GM23338 (cell line): ENCODE measurements around the gene SLCO4A1. TPM values are rescaled to one million over a fixed set of nuclear protein-coding genes. Genes with fewer than 3 reads are reported as not detected.

Source experiments
- ATAC-seq: fragments of 200-7000 bp; cut with Tn5 transposase; 3 replicates; pipeline ENCODE4 v1.9.1; 2020
- DNase-seq: peaks from one replicate; pipeline ENCODE4 v3.0.0-alpha.2; 2015; ENCODE audit warnings: low spot score
- H2AFZ ChIP-seq: fragments of 200-600 bp; sonication (generic); 2 replicates; pipeline ENCODE4 v1.8.0; 2016; ENCODE audit warnings: antibody characterized with exemption, mild to moderate bottlenecking, moderate library complexity
- H3F3A ChIP-seq: fragments of 200-600 bp; sonication (generic); replicated peaks from 2 replicates; pipeline ENCODE4 v1.8.0; 2017; ENCODE audit warnings: antibody characterized with exemption, mixed run types, low read depth
- H3K27ac ChIP-seq: fragments of 200-600 bp; sonication (generic); 2 replicates; pipeline ENCODE4 v1.6.1; 2016; ENCODE audit warnings: low read depth
- H3K27me3 ChIP-seq: fragments of 200-600 bp; sonication (generic); 2 replicates; pipeline ENCODE4 v1.8.0; 2016; ENCODE audit warnings: mild to moderate bottlenecking, mixed run types, moderate library complexity; ENCODE audit not compliant: insufficient read depth
- H3K36me3 ChIP-seq: fragments of 200-600 bp; sonication (generic); 2 replicates; pipeline ENCODE4 v1.8.0; 2016; ENCODE audit warnings: mild to moderate bottlenecking; ENCODE audit not compliant: insufficient read depth
- H3K4me1 ChIP-seq: fragments of 200-600 bp; sonication (generic); 2 replicates; pipeline ENCODE4 v1.8.0; 2016; ENCODE audit warnings: mild to moderate bottlenecking, moderate library complexity; ENCODE audit not compliant: insufficient read depth
- H3K4me2 ChIP-seq: fragments of 200-600 bp; sonication (generic); 2 replicates; pipeline ENCODE4 v1.7.1; 2017; ENCODE audit warnings: mixed run types
- H3K4me3 ChIP-seq: fragments of 200-600 bp; sonication (generic); 2 replicates; pipeline ENCODE4 v1.6.1; 2016; ENCODE audit warnings: mixed run types
- H3K79me2 ChIP-seq: fragments of 200-600 bp; sonication (generic); replicated peaks from 2 replicates; pipeline ENCODE4 v1.8.0; 2017; ENCODE audit warnings: mild to moderate bottlenecking; ENCODE audit not compliant: insufficient read depth
- H3K9me2 ChIP-seq: fragments of 200-600 bp; sonication (generic); 2 replicates; pipeline ENCODE4 v1.8.0; 2017; ENCODE audit not compliant: insufficient read depth
- H4K20me1 ChIP-seq: fragments of 200-600 bp; sonication (generic); replicated peaks from 2 replicates; pipeline ENCODE4 v1.8.0; 2017; ENCODE audit warnings: mild to moderate bottlenecking; ENCODE audit not compliant: insufficient read depth
- H3K27ac Mint-ChIP-seq: 2 replicates; pipeline ENCODE4 v1.8.0; 2020; ENCODE audit warnings: inconsistent platforms, mild to moderate bottlenecking, moderate library complexity, mixed read lengths
- H3K27me3 Mint-ChIP-seq: 3 replicates; pipeline ENCODE4 v1.8.0; 2022; ENCODE audit warnings: low read depth, mild to moderate bottlenecking, moderate library complexity, mixed read lengths, inconsistent platforms; ENCODE audit not compliant: insufficient read depth, poor library complexity
- H3K36me3 Mint-ChIP-seq: 3 replicates; pipeline ENCODE4 v1.8.0; 2021; ENCODE audit warnings: low read depth, mild to moderate bottlenecking, inconsistent platforms, moderate library complexity, mixed read lengths
- H3K4me1 Mint-ChIP-seq: 3 replicates; pipeline ENCODE4 v1.8.0; 2020; ENCODE audit warnings: mild to moderate bottlenecking, inconsistent platforms, mixed read lengths
- H3K4me3 Mint-ChIP-seq: 3 replicates; pipeline ENCODE4 v1.8.0; 2021; ENCODE audit warnings: moderate library complexity, mild to moderate bottlenecking, inconsistent platforms, mixed read lengths
- H3K9me3 Mint-ChIP-seq: 3 replicates; pipeline ENCODE4 v1.8.0; 2020; ENCODE audit warnings: moderate library complexity, mild to moderate bottlenecking, inconsistent platforms, mixed read lengths
- CREB1 ChIP-seq: fragments of 250-450 bp; sonication (Bioruptor Pico); IDR thresholded peaks from 2 replicates; pipeline ENCODE4 v1.5.0; 2020; ENCODE audit warnings: low read depth, mild to moderate bottlenecking, moderate library complexity
- EZH2 ChIP-seq: fragments of 200-600 bp; sonication (generic); IDR thresholded peaks from one replicate; pipeline ENCODE4 v1.8.0; 2017; ENCODE audit warnings: antibody characterized with exemption, mild to moderate bottlenecking, low read depth; ENCODE audit not compliant: unreplicated experiment
- JUNB ChIP-seq: IDR thresholded peaks from one replicate; pipeline ENCODE4 v1.6.1; 2016; ENCODE audit warnings: antibody characterized with exemption; ENCODE audit not compliant: unreplicated experiment
- NANOG ChIP-seq: IDR thresholded peaks from 2 replicates; pipeline ENCODE4 v1.6.1; 2016; ENCODE audit warnings: antibody characterized with exemption, borderline replicate concordance
- POLR2AphosphoS5 ChIP-seq: IDR thresholded peaks from 2 replicates; pipeline ENCODE4 v1.6.1; 2016; ENCODE audit warnings: antibody characterized with exemption, low read depth
- STAT1 ChIP-seq: IDR thresholded peaks from one replicate; pipeline ENCODE4 v1.6.1; 2016; ENCODE audit warnings: antibody characterized with exemption; ENCODE audit not compliant: unreplicated experiment
- ZNF114 ChIP-seq: fragments of 250-450 bp; sonication (Bioruptor Pico); IDR thresholded peaks from 2 replicates; pipeline ENCODE4 v1.5.0; 2020; ENCODE audit warnings: mild to moderate bottlenecking, moderate library complexity
- ZNF331 ChIP-seq: fragments of 250-450 bp; sonication (Bioruptor Pico); IDR thresholded peaks from 2 replicates; pipeline ENCODE4 v1.5.0; 2020; ENCODE audit warnings: low read depth, mild to moderate bottlenecking, moderate library complexity
- polyA plus RNA-seq: library from polyadenylated mRNA; unstranded; fragments of >200 nt; fragmentation: Nextera tagmentation; extraction: Ambion mirVana; gene quantifications from 2 replicates; pipeline ENCODE4 v1.2.1, GENCODE V29; 2016
- total RNA-seq: library from RNA; depleted of rRNA; stranded (reverse); fragments of >200 nt; shearing (Covaris generic); gene quantifications from 2 replicates; pipeline ENCODE4 v1.2.3, GENCODE V29; 2014
- TF ChIP-seq, protein P1 (sequence below): IDR thresholded peaks from one replicate; pipeline ENCODE4 v1.6.1; 2018; ENCODE audit warnings: antibody characterized with exemption; ENCODE audit not compliant: unreplicated experiment
- TF ChIP-seq, protein P2 (sequence below), 2 experiments: fragments of 200-600 bp in 1 of 2; sonication (generic) in 1 of 2; conservative IDR thresholded peaks; 2 replicates each; pipeline versions ENCODE4 v1.5.1 to v1.6.1; 2016 to 2017; ENCODE audit warnings: antibody characterized with exemption in 2 of 2, low read depth in 2 of 2, mild to moderate bottlenecking in 2 of 2, moderate library complexity in 1 of 2
- TF ChIP-seq, protein P3 (sequence below): fragments of 250-450 bp; sonication (Bioruptor Pico); IDR thresholded peaks from 2 replicates; pipeline ENCODE4 v1.5.0; 2020; ENCODE audit warnings: mild to moderate bottlenecking, moderate library complexity
- TF ChIP-seq, protein P4 (sequence below): IDR thresholded peaks from 2 replicates; pipeline ENCODE4 v1.6.1; 2016; ENCODE audit warnings: antibody characterized with exemption

The SLCO4A1 gene
- total and polyA plus RNA-seq, 2 experiments from 2014 or later: 28.5 to 41.6 TPM

DNA sequence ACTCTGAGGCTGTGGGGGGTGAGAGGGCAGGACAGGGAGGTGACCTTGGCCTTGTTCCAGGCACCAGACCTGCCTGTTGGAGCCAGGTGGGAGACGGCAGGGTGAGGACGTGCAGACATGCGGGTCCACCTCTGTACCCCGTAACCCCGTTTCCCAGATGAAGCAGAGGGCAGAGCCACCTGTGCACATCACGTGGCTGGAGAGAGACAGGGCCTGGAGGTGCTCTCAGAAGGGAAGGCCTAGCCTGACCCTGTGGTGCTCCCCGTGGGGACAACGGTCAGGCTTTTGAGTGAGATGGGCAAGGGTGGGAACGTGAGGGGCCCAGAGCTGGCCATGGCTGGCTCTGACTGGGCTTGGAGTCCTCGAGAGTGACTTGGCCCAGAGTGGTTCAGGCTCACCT lies 72.9 kb downstream of the SLCO4A1 start:
- Histone ChIP-seq H3K27me3 (peaks cover 8% of the 10 kb centered on the region), H2AFZ (no peak overlapping the region), H4K20me1 (no peaks in the 10 kb centered on the region), H3K36me3 (no peaks in the 10 kb centered on the region), H3K4me1 (no peaks in the 10 kb centered on the region), H3K9me2 (no peaks in the 10 kb centered on the region), H3K4me3 (no peak overlapping the region), H3K27ac (no peak overlapping the region), H3F3A (no peaks in the 10 kb centered on the region), H3K79me2 (no peaks in the 10 kb centered on the region), H3K4me2 (no peak overlapping the region)
- TF ChIP-seq, protein P1, sequence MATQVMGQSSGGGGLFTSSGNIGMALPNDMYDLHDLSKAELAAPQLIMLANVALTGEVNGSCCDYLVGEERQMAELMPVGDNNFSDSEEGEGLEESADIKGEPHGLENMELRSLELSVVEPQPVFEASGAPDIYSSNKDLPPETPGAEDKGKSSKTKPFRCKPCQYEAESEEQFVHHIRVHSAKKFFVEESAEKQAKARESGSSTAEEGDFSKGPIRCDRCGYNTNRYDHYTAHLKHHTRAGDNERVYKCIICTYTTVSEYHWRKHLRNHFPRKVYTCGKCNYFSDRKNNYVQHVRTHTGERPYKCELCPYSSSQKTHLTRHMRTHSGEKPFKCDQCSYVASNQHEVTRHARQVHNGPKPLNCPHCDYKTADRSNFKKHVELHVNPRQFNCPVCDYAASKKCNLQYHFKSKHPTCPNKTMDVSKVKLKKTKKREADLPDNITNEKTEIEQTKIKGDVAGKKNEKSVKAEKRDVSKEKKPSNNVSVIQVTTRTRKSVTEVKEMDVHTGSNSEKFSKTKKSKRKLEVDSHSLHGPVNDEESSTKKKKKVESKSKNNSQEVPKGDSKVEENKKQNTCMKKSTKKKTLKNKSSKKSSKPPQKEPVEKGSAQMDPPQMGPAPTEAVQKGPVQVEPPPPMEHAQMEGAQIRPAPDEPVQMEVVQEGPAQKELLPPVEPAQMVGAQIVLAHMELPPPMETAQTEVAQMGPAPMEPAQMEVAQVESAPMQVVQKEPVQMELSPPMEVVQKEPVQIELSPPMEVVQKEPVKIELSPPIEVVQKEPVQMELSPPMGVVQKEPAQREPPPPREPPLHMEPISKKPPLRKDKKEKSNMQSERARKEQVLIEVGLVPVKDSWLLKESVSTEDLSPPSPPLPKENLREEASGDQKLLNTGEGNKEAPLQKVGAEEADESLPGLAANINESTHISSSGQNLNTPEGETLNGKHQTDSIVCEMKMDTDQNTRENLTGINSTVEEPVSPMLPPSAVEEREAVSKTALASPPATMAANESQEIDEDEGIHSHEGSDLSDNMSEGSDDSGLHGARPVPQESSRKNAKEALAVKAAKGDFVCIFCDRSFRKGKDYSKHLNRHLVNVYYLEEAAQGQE: no peak
- TF ChIP-seq ZNF331 (CRISPR knock-in tag) (no peak), STAT1 (no peak), POLR2AphosphoS5 (no peak), CREB1 (CRISPR knock-in tag) (no peak), JUNB (no peak), ZNF114 (no peak), EZH2 (no peak), NANOG (no peak)
- TF ChIP-seq, protein P2, sequence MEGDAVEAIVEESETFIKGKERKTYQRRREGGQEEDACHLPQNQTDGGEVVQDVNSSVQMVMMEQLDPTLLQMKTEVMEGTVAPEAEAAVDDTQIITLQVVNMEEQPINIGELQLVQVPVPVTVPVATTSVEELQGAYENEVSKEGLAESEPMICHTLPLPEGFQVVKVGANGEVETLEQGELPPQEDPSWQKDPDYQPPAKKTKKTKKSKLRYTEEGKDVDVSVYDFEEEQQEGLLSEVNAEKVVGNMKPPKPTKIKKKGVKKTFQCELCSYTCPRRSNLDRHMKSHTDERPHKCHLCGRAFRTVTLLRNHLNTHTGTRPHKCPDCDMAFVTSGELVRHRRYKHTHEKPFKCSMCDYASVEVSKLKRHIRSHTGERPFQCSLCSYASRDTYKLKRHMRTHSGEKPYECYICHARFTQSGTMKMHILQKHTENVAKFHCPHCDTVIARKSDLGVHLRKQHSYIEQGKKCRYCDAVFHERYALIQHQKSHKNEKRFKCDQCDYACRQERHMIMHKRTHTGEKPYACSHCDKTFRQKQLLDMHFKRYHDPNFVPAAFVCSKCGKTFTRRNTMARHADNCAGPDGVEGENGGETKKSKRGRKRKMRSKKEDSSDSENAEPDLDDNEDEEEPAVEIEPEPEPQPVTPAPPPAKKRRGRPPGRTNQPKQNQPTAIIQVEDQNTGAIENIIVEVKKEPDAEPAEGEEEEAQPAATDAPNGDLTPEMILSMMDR (conservative IDR thresholded peaks at IDR 0.05; ENCODE audit: low read depth in 2 of 2): no peak
- TF ChIP-seq, protein P3, sequence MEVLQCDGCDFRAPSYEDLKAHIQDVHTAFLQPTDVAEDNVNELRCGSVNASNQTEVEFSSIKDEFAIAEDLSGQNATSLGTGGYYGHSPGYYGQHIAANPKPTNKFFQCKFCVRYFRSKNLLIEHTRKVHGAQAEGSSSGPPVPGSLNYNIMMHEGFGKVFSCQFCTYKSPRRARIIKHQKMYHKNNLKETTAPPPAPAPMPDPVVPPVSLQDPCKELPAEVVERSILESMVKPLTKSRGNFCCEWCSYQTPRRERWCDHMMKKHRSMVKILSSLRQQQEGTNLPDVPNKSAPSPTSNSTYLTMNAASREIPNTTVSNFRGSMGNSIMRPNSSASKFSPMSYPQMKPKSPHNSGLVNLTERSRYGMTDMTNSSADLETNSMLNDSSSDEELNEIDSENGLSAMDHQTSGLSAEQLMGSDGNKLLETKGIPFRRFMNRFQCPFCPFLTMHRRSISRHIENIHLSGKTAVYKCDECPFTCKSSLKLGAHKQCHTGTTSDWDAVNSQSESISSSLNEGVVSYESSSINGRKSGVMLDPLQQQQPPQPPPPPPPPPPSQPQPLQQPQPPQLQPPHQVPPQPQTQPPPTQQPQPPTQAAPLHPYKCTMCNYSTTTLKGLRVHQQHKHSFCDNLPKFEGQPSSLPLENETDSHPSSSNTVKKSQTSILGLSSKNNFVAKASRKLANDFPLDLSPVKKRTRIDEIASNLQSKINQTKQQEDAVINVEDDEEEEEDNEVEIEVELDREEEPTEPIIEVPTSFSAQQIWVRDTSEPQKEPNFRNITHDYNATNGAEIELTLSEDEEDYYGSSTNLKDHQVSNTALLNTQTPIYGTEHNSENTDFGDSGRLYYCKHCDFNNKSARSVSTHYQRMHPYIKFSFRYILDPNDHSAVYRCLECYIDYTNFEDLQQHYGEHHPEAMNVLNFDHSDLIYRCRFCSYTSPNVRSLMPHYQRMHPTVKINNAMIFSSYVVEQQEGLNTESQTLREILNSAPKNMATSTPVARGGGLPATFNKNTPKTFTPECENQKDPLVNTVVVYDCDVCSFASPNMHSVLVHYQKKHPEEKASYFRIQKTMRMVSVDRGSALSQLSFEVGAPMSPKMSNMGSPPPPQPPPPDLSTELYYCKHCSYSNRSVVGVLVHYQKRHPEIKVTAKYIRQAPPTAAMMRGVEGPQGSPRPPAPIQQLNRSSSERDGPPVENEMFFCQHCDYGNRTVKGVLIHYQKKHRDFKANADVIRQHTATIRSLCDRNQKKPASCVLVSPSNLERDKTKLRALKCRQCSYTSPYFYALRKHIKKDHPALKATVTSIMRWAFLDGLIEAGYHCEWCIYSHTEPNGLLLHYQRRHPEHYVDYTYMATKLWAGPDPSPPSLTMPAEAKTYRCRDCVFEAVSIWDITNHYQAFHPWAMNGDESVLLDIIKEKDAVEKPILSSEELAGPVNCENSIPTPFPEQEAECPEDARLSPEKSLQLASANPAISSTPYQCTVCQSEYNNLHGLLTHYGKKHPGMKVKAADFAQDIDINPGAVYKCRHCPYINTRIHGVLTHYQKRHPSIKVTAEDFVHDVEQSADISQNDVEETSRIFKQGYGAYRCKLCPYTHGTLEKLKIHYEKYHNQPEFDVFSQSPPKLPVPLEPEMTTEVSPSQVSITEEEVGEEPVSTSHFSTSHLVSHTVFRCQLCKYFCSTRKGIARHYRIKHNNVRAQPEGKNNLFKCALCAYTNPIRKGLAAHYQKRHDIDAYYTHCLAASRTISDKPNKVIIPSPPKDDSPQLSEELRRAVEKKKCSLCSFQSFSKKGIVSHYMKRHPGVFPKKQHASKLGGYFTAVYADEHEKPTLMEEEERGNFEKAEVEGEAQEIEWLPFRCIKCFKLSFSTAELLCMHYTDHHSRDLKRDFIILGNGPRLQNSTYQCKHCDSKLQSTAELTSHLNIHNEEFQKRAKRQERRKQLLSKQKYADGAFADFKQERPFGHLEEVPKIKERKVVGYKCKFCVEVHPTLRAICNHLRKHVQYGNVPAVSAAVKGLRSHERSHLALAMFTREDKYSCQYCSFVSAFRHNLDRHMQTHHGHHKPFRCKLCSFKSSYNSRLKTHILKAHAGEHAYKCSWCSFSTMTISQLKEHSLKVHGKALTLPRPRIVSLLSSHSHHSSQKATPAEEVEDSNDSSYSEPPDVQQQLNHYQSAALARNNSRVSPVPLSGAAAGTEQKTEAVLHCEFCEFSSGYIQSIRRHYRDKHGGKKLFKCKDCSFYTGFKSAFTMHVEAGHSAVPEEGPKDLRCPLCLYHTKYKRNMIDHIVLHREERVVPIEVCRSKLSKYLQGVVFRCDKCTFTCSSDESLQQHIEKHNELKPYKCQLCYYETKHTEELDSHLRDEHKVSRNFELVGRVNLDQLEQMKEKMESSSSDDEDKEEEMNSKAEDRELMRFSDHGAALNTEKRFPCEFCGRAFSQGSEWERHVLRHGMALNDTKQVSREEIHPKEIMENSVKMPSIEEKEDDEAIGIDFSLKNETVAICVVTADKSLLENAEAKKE (CRISPR knock-in tag): no peak
- TF ChIP-seq, protein P4, sequence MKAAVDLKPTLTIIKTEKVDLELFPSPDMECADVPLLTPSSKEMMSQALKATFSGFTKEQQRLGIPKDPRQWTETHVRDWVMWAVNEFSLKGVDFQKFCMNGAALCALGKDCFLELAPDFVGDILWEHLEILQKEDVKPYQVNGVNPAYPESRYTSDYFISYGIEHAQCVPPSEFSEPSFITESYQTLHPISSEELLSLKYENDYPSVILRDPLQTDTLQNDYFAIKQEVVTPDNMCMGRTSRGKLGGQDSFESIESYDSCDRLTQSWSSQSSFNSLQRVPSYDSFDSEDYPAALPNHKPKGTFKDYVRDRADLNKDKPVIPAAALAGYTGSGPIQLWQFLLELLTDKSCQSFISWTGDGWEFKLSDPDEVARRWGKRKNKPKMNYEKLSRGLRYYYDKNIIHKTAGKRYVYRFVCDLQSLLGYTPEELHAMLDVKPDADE: no peak
- H3K4me1 Mint-ChIP-seq: no peaks in the 10 kb centered on the region
- no peak overlapping the region for H3K27ac Mint-ChIP-seq
- no peak overlapping the region for H3K4me3 Mint-ChIP-seq
- ATAC-seq: no peak
- H3K9me3 Mint-ChIP-seq: peaks cover 1% of the 10 kb centered on the region
- no peak for DNase-seq
- H3K27me3 Mint-ChIP-seq: peaks cover 19% of the 10 kb centered on the region
- no peaks in the 10 kb centered on the region; the same call in 2 of the 3 replicates for H3K36me3 Mint-ChIP-seq
